ENCODE data around the gene ADARB1.

DNA sequence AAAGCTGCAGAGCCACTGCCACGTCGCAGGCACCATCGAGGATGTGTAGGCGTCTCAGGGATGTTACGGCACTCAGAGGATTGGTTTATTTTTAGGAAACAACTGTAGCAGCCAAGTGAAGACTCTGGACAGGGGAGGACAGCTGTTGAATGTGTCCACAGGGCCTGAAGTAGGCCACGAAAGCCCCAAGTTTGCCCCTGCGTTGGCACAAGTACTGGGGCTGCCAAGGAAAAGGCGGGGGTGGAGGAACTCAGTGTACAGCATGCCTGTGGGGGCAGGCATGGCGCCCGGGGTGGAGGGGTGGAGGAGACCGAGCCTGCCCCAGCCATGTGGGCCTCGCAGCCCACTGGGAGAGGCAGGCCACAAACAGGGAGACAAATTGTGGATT lies 89.7 kb downstream of the ADARB1 start:
- no peak for TF ChIP-seq POLR2A (IDR thresholded peaks at IDR 0.05)
- TF ChIP-seq CTCF (IDR thresholded peaks at IDR 0.05): no peak
- TF ChIP-seq POLR2AphosphoS5 (IDR thresholded peaks at IDR 0.05): no peak

Data from stomach (tissue), 4 donors.